Lung (tissue), 12 donors: ENCODE measurements around the gene IFNL3. TPM values are rescaled to one million over a fixed set of nuclear protein-coding genes. Genes with fewer than 3 reads are reported as not detected.

Experiments used
- ATAC-seq: fragments of 200-7000 bp; cut with Tn5 transposase; one replicate; pipeline ENCODE4 v1.9.1; 2020; ENCODE audit warnings: moderate number of reproducible peaks; ENCODE audit not compliant: insufficient read depth, low FRiP score
- DNase-seq, 3 donors: peaks; one replicate each; pipeline ENCODE4 v3.0.0-alpha.2; 2013 to 2017
- H3K27ac ChIP-seq, 2 donors: one replicate each; pipeline ENCODE4 v1.5.1; 2013; ENCODE audit warnings: mild to moderate bottlenecking in 2 of 2, moderate library complexity in 2 of 2, control low read depth in 1 of 2, inconsistent platforms in 1 of 2, low read depth in 1 of 2, low read length in 1 of 2
- H3K27me3 ChIP-seq, 3 donors: one replicate each; pipeline ENCODE4 v1.5.1; 2013; ENCODE audit warnings: low read length in 2 of 3; ENCODE audit not compliant: control insufficient read depth in 3 of 3, insufficient read depth in 3 of 3
- H3K36me3 ChIP-seq, 4 donors: one replicate each; pipeline ENCODE4 v1.5.1; 2013; ENCODE audit warnings: low read length in 4 of 4, mild to moderate bottlenecking in 1 of 4, moderate library complexity in 1 of 4; ENCODE audit not compliant: control insufficient read depth in 4 of 4, insufficient read depth in 4 of 4
- H3K4me1 ChIP-seq, 5 donors: one replicate each; pipeline ENCODE4 v1.5.1; 2013; ENCODE audit warnings: low read length in 5 of 5, mild to moderate bottlenecking in 2 of 5, moderate library complexity in 1 of 5; ENCODE audit not compliant: control insufficient read depth in 5 of 5, insufficient read depth in 5 of 5
- H3K4me3 ChIP-seq: one replicate; pipeline ENCODE4 v1.5.1; 2013; ENCODE audit warnings: mild to moderate bottlenecking, control low read depth, moderate library complexity
- H3K9ac ChIP-seq, 2 donors: one replicate each; pipeline ENCODE4 v1.5.1; 2013; ENCODE audit warnings: low read length in 2 of 2, control low read depth in 1 of 2; ENCODE audit not compliant: insufficient read depth in 1 of 2
- H3K9me3 ChIP-seq, 4 donors: one replicate each; pipeline ENCODE4 v1.5.1; 2013; ENCODE audit warnings: low read length in 3 of 4, mild to moderate bottlenecking in 1 of 4, moderate library complexity in 1 of 4; ENCODE audit not compliant: control insufficient read depth in 4 of 4, insufficient read depth in 3 of 4
- CTCF ChIP-seq: IDR thresholded peaks from 2 replicates; pipeline ENCODE4 v1.5.1; 2012; ENCODE audit warnings: mild to moderate bottlenecking; ENCODE audit errors: control extremely low read depth, extremely low read depth
- WGBS, 2 donors: extraction: QIAGEN DNeasy Blood & Tissue Kit; methylation state at CpG; one replicate each; pipeline ENCODE4 v1.1.7; 2013; 5-methylcytosine and 5-hydroxymethylcytosine counted together
- polyA plus RNA-seq, 2 donors: library from polyadenylated mRNA; stranded (reverse); fragments of 200-250 nt; gene quantifications; one replicate each; pipeline ENCODE4 v1.2.1, GENCODE V29; 2013
- total RNA-seq, 2 donors: library from RNA; depleted of rRNA in 1 of 2; stranded (reverse); fragments of >200 nt in 1 of 2; gene quantifications; one replicate each; pipeline ENCODE4 v1.2.1, GENCODE V29; 2014 to 2021
- donor health status: control.
- donor health status: control.
- donor health status: Bipolar disorder and iron deficiency.
- donor health status: healthy.
- donor health status: DM: yes; HTN: yes; CAD: no.

IFNL3 gene
- total and polyA plus RNA-seq, 4 donors: not detected

- H3K36me3 ChIP-seq: no peaks in the 10 kb centered on the region
- no peak for ATAC-seq
- 52 to 53% methylated on average over 9 of the region's 9 CpGs for WGBS, 2 donors
These were observed 49.8 kb downstream of the IFNL3 start for GRCh38 chr19:39194832-39195542.

GRCh38 chr19:39193803-39194202 lies 51.0 kb downstream of the IFNL3 start:
- DNase-seq: no peak
- Histone ChIP-seq H3K27ac (no peak overlapping the region), H3K36me3 (no peaks in the 10 kb centered on the region), H3K9ac (no peak overlapping the region), H3K27me3 (peaks cover 0 to 23% (median 14%) of the 10 kb centered on the region in 3 donors), H3K4me1 (peaks cover 0 to 3% (median 0%) of the 10 kb centered on the region in 5 donors), H3K4me3 (no peak overlapping the region), H3K9me3 (no peaks in the 10 kb centered on the region)
- no peak for ATAC-seq
- no peak for TF ChIP-seq CTCF
- 27 to 76% methylated on average over 8 of the region's 8 CpGs for WGBS, 2 donors

More at GRCh38 chr19:39194832-39195542, 49.8 kb downstream of the IFNL3 start:
- H3K4me3 ChIP-seq: no peak overlapping the region
- no peak overlapping the region for H3K9ac ChIP-seq
- no peak for TF ChIP-seq CTCF
- H3K27me3 ChIP-seq: peaks cover 0 to 24% (median 14%) of the 10 kb centered on the region in 3 donors
- peak in 1 of 3 donors; percentile 21 for DNase-seq
- peaks cover 0 to 3% (median 0%) of the 10 kb centered on the region in 5 donors for H3K4me1 ChIP-seq
- H3K27ac ChIP-seq: no peak overlapping the region
- H3K9me3 ChIP-seq: no peaks in the 10 kb centered on the region

Other genes with a start within 250 kb of the IFNL3 start
- 10 to 100 TPM in 1 of 2 donors, 1 to 10 TPM in 1; 2.8 to 18.0 TPM for gene FBXO27, start 212.5 kb downstream of the IFNL3 start, total RNA-seq
- 1 to 10 TPM; 2.9 to 8.3 TPM for gene FBXO27, start 212.5 kb downstream of the IFNL3 start, polyA plus RNA-seq
- gene ACP7, start 160.6 kb downstream of the IFNL3 start, total RNA-seq: not detected
- gene ACP7, start 160.6 kb downstream of the IFNL3 start, polyA plus RNA-seq: under 1 TPM in 1 of 2 donors, not detected in 1; 0.03 TPM
- gene PAK4, start 119.2 kb downstream of the IFNL3 start, total RNA-seq: 10 to 100 TPM; 23.2 to 60.8 TPM
- 10 to 100 TPM; 34.8 to 38.5 TPM for gene PAK4, start 119.2 kb downstream of the IFNL3 start, polyA plus RNA-seq
- gene NCCRP1, start 48.0 kb downstream of the IFNL3 start, total RNA-seq: under 1 TPM; 0.09 to 0.97 TPM
- under 1 TPM; 0.05 to 0.26 TPM for gene NCCRP1, start 48.0 kb downstream of the IFNL3 start, polyA plus RNA-seq
- gene SYCN, start 40.7 kb downstream of the IFNL3 start, total RNA-seq: not detected
- under 1 TPM in 1 of 2 donors, not detected in 1; 0.18 TPM for gene SYCN, start 40.7 kb downstream of the IFNL3 start, polyA plus RNA-seq
- not detected for gene IFNL4, start 3.9 kb upstream of the IFNL3 start, total RNA-seq
- not detected for gene IFNL4, start 3.9 kb upstream of the IFNL3 start, polyA plus RNA-seq
- gene IFNL2, start 23.4 kb upstream of the IFNL3 start, total RNA-seq: not detected
- not detected for gene IFNL2, start 23.4 kb upstream of the IFNL3 start, polyA plus RNA-seq
- gene IFNL1, start 51.4 kb upstream of the IFNL3 start, total RNA-seq: not detected
- under 1 TPM in 1 of 2 donors, not detected in 1; 0.17 TPM for gene IFNL1, start 51.4 kb upstream of the IFNL3 start, polyA plus RNA-seq
- 1 to 10 TPM; 1.6 to 2.2 TPM for gene LRFN1, start 75.9 kb upstream of the IFNL3 start, total RNA-seq
- 1 to 10 TPM; 1.2 to 3.6 TPM for gene LRFN1, start 75.9 kb upstream of the IFNL3 start, polyA plus RNA-seq
- 100 to 1,000 TPM in 1 of 2 donors, 10 to 100 TPM in 1; 38.4 to 110 TPM for gene GMFG, start 91.0 kb upstream of the IFNL3 start, total RNA-seq
- 100 to 1,000 TPM; 192 to 317 TPM for gene GMFG, start 91.0 kb upstream of the IFNL3 start, polyA plus RNA-seq
- 10 to 100 TPM; 77.6 to 91.1 TPM for gene SAMD4B, start 97.4 kb upstream of the IFNL3 start, total RNA-seq
- 100 to 1,000 TPM in 1 of 2 donors, 10 to 100 TPM in 1; 82.5 to 103 TPM for gene SAMD4B, start 97.4 kb upstream of the IFNL3 start, polyA plus RNA-seq
- gene PAF1, start 146.1 kb upstream of the IFNL3 start, total RNA-seq: 10 to 100 TPM; 24.8 to 32.9 TPM
- gene PAF1, start 146.1 kb upstream of the IFNL3 start, polyA plus RNA-seq: 10 to 100 TPM; 35.1 to 41.8 TPM
- gene MED29, start 146.4 kb upstream of the IFNL3 start, total RNA-seq: 10 to 100 TPM; 16.5 to 36.3 TPM
- gene MED29, start 146.4 kb upstream of the IFNL3 start, polyA plus RNA-seq: 10 to 100 TPM; 29.4 to 36.8 TPM
- 100 to 1,000 TPM in 1 of 2 donors, 10 to 100 TPM in 1; 41.2 to 170 TPM for gene ZFP36, start 161.8 kb upstream of the IFNL3 start, total RNA-seq
- 100 to 1,000 TPM; 174 to 655 TPM for gene ZFP36, start 161.8 kb upstream of the IFNL3 start, polyA plus RNA-seq
- gene PLEKHG2, start 167.7 kb upstream of the IFNL3 start, total RNA-seq: 10 to 100 TPM; 33.4 to 52.7 TPM
- 10 to 100 TPM; 15.5 to 20.9 TPM for gene PLEKHG2, start 167.7 kb upstream of the IFNL3 start, polyA plus RNA-seq
- gene RPS16, start 190.9 kb upstream of the IFNL3 start, total RNA-seq: 1,000 to 10,000 TPM in 1 of 2 donors, 100 to 1,000 TPM in 1; 108 to 1,772 TPM
- gene RPS16, start 190.9 kb upstream of the IFNL3 start, polyA plus RNA-seq: 1,000 to 10,000 TPM; 2,468 to 3,242 TPM
- gene SUPT5H, start 200.6 kb upstream of the IFNL3 start, total RNA-seq: 100 to 1,000 TPM in 1 of 2 donors, 10 to 100 TPM in 1; 55.1 to 105 TPM
- gene SUPT5H, start 200.6 kb upstream of the IFNL3 start, polyA plus RNA-seq: 100 to 1,000 TPM in 1 of 2 donors, 10 to 100 TPM in 1; 71.0 to 127 TPM
- 10 to 100 TPM; 47.5 to 57.8 TPM for gene TIMM50, start 235.8 kb upstream of the IFNL3 start, total RNA-seq
- gene TIMM50, start 235.8 kb upstream of the IFNL3 start, polyA plus RNA-seq: 10 to 100 TPM; 49.7 to 67.4 TPM